Gastroesophageal sphincter (tissue), 4 donors: Measurements from ENCODE around the gene VSX2. TPM values are rescaled to one million over a fixed set of nuclear protein-coding genes. Genes with fewer than 3 reads are reported as not detected.

Experiments used
- ATAC-seq: fragments of 150-250 bp; one replicate; pipeline ENCODE4 v1.9.1; 2016; ENCODE audit warnings: mild to moderate bottlenecking, moderate library complexity
- H3K27ac ChIP-seq, 4 donors: fragments of 200-600 bp; sonication (generic) in 3 of 4; 1 replicate in 3 of 4; 2 replicates in 1 of 4; pipeline ENCODE4 v1.5.1; 2016 to 2019
- H3K27me3 ChIP-seq: fragments of 200-600 bp; sonication (generic); one replicate; pipeline ENCODE4 v1.5.1; 2019
- H3K36me3 ChIP-seq, 2 donors: fragments of 200-600 bp; sonication (generic); one replicate each; pipeline ENCODE4 v1.5.1; 2019; ENCODE audit warnings: control low read depth in 1 of 2
- H3K4me1 ChIP-seq, 3 donors: fragments of 200-600 bp; sonication (generic); 1 replicate in 2 of 3; 2 replicates in 1 of 3; pipeline ENCODE4 v1.5.1; 2016 to 2019; ENCODE audit warnings: control low read depth in 2 of 3
- H3K4me3 ChIP-seq, 2 donors: fragments of 200-600 bp; sonication (generic); one replicate each; pipeline ENCODE4 v1.5.1; 2019; ENCODE audit warnings: mild to moderate bottlenecking in 1 of 2, moderate library complexity in 1 of 2
- H3K9me3 ChIP-seq, 3 donors: fragments of 200-600 bp; sonication (generic); one replicate each; pipeline ENCODE4 v1.5.1; 2017 to 2019; ENCODE audit warnings: control low read depth in 2 of 3
- EP300 ChIP-seq: sonication (generic); formaldehyde crosslinking; IDR thresholded peaks from one replicate; pipeline ENCODE4 v1.6.1; 2017; ENCODE audit warnings: antibody characterized with exemption, mild to moderate bottlenecking
- POLR2A ChIP-seq, 2 donors: fragments of 450-650 bp; IDR thresholded peaks; one replicate each; pipeline ENCODE4 v1.6.1; 2017; ENCODE audit warnings: antibody characterized with exemption in 2 of 2, mild to moderate bottlenecking in 2 of 2, moderate library complexity in 1 of 2
- POLR2AphosphoS5 ChIP-seq: sonication (generic); formaldehyde crosslinking; IDR thresholded peaks from one replicate; pipeline ENCODE4 v1.6.1; 2017; ENCODE audit warnings: antibody characterized with exemption
- WGBS, 2 donors: methylation state at CpG; one replicate each; pipeline ENCODE4 v1.1.5; 2018; ENCODE audit warnings: low coverage in 1 of 2; 5-methylcytosine and 5-hydroxymethylcytosine counted together
- total RNA-seq, 4 donors: library from RNA; depleted of rRNA; stranded (reverse); fragments of >200 nt; gene quantifications; one replicate each; pipeline ENCODE4 v1.1.0, GENCODE V29; 2016
- TF ChIP-seq, protein P1 (sequence below), 4 experiments: fragments of 200-600 bp in 2 of 4; fragments of 450-650 bp in 2 of 4; sonication (generic) in 1 of 4; IDR thresholded peaks; one replicate each; pipeline ENCODE4 v1.5.1; 2017 to 2019; ENCODE audit warnings: antibody characterized with exemption in 4 of 4, mild to moderate bottlenecking in 2 of 4, moderate library complexity in 2 of 4

Gene VSX2
- total RNA-seq, 4 donors from 2014 or later = not detected

DNA sequence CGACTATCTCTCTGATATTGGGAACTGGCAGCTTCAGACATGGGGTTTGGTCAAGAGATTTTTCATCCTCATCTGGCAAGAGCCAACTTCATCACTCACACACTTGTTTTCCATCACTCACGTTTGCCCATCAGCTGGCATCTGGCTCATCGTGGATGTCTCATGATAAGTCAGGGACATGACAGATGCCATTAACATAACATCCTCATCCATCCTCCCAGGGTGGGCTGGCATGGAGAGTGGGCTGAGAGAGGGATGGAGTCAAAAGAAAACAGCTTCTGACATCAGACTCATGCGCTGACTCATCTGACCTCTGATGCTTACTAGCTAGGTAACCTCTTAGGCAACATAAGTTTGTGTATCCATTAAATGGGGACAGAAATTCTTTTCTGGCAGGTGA is 1.8 kb upstream of the VSX2 start:
- Histone ChIP-seq H3K27me3 (peaks cover 78% of the 10 kb centered on the region), H3K9me3 (peaks cover 0 to 3% (median 0%) of the 10 kb centered on the region in 3 donors), H3K4me1 (peaks cover 0 to 31% (median 28%) of the 10 kb centered on the region in 3 donors), H3K4me3 (no peak overlapping the region), H3K27ac (no peak overlapping the region), H3K36me3 (no peaks in the 10 kb centered on the region)
- TF ChIP-seq, protein P1, sequence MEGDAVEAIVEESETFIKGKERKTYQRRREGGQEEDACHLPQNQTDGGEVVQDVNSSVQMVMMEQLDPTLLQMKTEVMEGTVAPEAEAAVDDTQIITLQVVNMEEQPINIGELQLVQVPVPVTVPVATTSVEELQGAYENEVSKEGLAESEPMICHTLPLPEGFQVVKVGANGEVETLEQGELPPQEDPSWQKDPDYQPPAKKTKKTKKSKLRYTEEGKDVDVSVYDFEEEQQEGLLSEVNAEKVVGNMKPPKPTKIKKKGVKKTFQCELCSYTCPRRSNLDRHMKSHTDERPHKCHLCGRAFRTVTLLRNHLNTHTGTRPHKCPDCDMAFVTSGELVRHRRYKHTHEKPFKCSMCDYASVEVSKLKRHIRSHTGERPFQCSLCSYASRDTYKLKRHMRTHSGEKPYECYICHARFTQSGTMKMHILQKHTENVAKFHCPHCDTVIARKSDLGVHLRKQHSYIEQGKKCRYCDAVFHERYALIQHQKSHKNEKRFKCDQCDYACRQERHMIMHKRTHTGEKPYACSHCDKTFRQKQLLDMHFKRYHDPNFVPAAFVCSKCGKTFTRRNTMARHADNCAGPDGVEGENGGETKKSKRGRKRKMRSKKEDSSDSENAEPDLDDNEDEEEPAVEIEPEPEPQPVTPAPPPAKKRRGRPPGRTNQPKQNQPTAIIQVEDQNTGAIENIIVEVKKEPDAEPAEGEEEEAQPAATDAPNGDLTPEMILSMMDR (IDR thresholded peaks at IDR 0.05) = no peak
- no peak for TF ChIP-seq EP300
- TF ChIP-seq POLR2AphosphoS5 = no peak
- TF ChIP-seq POLR2A (IDR thresholded peaks at IDR 0.05) = no peak
- WGBS, 2 donors = 60 to 79% methylated on average over 1 to 4 of the region's 4 CpGs
- no peak for ATAC-seq

DNA sequence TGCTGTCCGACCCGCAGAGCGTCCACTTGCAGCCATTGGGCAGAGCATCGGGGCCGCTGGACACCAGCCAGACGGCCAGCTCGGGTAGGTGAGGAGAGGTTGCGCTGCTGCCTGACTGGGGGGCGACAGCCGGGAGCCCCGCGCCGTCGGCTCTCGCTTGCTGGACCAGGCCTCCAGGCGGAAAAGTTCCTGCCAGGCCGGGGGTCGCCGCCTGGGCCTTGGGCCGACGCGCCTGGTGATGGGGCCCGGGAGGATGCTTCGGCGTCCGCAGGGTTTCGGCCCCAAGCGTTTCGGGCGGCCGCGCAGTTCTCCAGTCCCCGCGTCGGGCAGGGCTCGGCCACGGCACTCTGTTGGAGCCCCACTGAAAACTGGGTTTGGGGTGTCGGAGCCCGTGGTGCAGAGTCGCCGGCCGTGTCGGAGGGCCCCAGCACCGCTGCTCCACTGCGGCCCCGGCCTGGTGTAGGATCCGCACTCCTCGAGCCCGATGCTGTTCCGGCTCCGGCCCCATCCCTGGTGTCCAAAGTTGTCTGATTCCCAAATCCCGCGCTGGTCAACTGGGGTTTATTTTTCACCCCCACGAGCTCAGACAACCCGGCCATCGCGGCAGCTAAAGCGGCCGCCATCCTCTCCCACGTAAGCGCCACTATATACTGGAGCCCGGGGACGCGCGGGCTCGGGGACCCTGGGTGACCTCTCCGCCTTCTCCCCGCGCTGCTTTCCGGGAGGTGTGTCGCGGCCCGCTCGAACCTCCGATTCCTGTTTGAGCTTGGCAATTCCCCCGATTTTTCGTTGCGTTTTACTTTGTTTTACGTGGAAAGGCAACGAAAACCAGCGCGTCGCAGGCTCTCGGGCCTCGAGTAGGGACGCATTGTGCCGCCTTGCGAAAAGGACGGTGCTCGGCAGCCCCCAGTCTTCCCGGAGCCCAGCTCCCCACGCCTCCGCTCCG is 872 bp downstream of the VSX2 start:
- Histone ChIP-seq H3K27ac (no peak overlapping the region), H3K4me3 (peak overlapping the region in 1 of 2 donors; percentile 42)
- TF ChIP-seq POLR2AphosphoS5 (peak; percentile 34), EP300 (no peak)
- TF ChIP-seq, protein P1 (IDR thresholded peaks at IDR 0.05) = no peak

DNA sequence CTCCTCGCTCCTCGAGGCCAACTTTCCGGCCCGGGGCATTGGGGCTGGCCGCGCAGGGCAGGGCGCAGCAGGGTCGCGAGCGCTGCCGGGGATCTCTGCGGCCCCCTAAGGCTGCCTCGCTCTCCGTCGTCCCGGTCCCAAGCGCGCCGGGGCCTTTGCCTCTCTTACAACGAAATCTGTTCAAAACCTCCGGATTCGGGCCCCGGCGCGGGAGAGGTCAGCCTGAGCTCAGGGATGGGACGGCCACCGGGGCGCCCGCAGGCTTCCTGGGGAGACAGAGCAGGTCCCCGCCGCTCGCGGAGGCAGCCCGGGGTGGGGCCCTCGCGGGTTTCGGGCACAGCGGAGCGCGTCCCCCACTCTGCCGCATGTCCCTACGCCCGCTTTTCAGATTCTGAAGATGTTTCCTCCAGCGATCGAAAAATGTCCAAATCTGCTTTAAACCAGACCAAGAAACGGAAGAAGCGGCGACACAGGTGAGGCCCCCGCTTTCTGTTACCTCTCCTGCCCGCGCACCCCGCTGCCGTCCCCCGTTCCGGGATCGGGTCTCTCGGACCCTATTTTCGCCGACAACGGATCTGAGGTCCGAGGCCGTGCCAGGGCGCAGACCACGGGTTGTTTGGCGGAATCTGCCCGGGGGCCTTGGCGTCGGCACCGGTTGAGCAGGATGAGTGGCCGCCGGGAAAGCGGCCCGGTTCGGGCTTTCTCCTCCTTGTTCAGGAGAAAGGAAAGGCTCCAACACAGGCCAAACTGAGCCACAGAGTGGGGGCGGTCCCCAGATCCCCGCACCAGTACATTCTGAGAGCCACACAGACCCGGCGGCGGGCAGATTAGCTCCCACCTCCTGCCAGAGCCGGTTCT is 1.8 kb downstream of the VSX2 start:
- H3K9me3 ChIP-seq = no peaks in the 10 kb centered on the region
- TF ChIP-seq, protein P1 (IDR thresholded peaks at IDR 0.05) = no peak
- TF ChIP-seq EP300 (no peak), POLR2AphosphoS5 (peak; percentile 2), POLR2A (IDR thresholded peaks at IDR 0.05) (no peak)
- no peak overlapping the region for H3K27ac ChIP-seq
- peak overlapping the region in 1 of 2 donors; percentile 42 for H3K4me3 ChIP-seq
- H3K4me1 ChIP-seq = peaks cover 0 to 31% (median 28%) of the 10 kb centered on the region in 3 donors
- ATAC-seq = no peak
- no CpG with 5 or more reads among the region's 80 CpGs for WGBS, 2 donors
- H3K36me3 ChIP-seq = no peaks in the 10 kb centered on the region
- peaks cover 95% of the 10 kb centered on the region for H3K27me3 ChIP-seq

More for the DNA sequence above, 872 bp downstream of the VSX2 start:
- peaks cover 0 to 31% (median 28%) of the 10 kb centered on the region in 3 donors for H3K4me1 ChIP-seq
- WGBS, 2 donors = 2% methylated on average over 18 of the region's 94 CpGs; no CpG with 5 or more reads in 1 of the 2 donors
- H3K9me3 ChIP-seq = no peaks in the 10 kb centered on the region
- H3K36me3 ChIP-seq = no peaks in the 10 kb centered on the region
- peaks cover 86% of the 10 kb centered on the region for H3K27me3 ChIP-seq
- ATAC-seq = no peak

DNA sequence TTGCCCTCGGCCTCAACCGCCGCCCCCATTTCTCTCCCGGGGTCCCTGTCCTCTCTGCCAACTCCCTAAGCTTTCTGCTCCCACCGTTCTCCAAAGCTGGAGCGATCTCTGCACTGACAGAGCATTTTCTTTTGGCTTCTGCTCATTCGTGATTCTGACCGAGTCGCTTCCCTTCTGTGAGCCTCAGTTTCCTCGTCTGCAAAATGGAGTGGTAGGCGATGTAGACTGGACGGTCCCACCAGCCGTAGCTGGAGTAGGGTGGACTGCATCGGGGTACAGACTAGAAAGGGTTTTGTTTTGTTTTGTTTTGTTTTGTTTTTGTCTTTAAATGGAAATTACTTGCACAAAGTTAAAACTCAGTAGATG is 2.4 kb downstream of the VSX2 start:
- no peak overlapping the region for H3K27ac ChIP-seq
- H3K27me3 ChIP-seq = peaks cover 97% of the 10 kb centered on the region
- peak overlapping the region in 1 of 2 donors; percentile 42 for H3K4me3 ChIP-seq
- peaks cover 0 to 31% (median 28%) of the 10 kb centered on the region in 3 donors for H3K4me1 ChIP-seq
- no peaks in the 10 kb centered on the region for H3K36me3 ChIP-seq
- 5 to 19% methylated on average over 12 to 13 of the region's 14 CpGs for WGBS, 2 donors
- TF ChIP-seq, protein P1 (IDR thresholded peaks at IDR 0.05) = no peak
- TF ChIP-seq EP300 = no peak
- no peak for TF ChIP-seq POLR2AphosphoS5
- no peak for TF ChIP-seq POLR2A (IDR thresholded peaks at IDR 0.05)
- ATAC-seq = no peak
- no peaks in the 10 kb centered on the region for H3K9me3 ChIP-seq
